Nephron (organoid): ENCODE data around the gene HSP90AB1.

Source experiments
- H3K27ac Mint-ChIP-seq, 3 experiments: 2 replicates each; pipeline ENCODE4 v1.8.0; 2020; ENCODE audit warnings: mixed read lengths in 3 of 3, mild to moderate bottlenecking in 2 of 3, moderate library complexity in 1 of 3
- H3K27me3 Mint-ChIP-seq: 2 replicates; pipeline ENCODE4 v1.8.0; 2021; ENCODE audit warnings: low read depth, mild to moderate bottlenecking, moderate library complexity, mixed read lengths
- H3K36me3 Mint-ChIP-seq: 2 replicates; pipeline ENCODE4 v1.8.0; 2020; ENCODE audit warnings: low read depth, mixed read lengths
- H3K4me1 Mint-ChIP-seq: 2 replicates; pipeline ENCODE4 v1.8.0; 2020; ENCODE audit warnings: mixed read lengths
- H3K4me3 Mint-ChIP-seq, 3 experiments: 2 replicates each; pipeline ENCODE4 v1.8.0; 2020; ENCODE audit warnings: mild to moderate bottlenecking in 3 of 3, mixed read lengths in 3 of 3, moderate library complexity in 2 of 3
- H3K9me3 Mint-ChIP-seq: 2 replicates; pipeline ENCODE4 v1.8.0; 2020; ENCODE audit warnings: mixed read lengths
- CTCF ChIP-seq, 3 experiments: fragments of 200-600 bp; sonication (generic); IDR thresholded peaks; one replicate each; pipeline ENCODE4 v1.5.0; 2021; ENCODE audit warnings: antibody characterized with exemption in 3 of 3; ENCODE audit not compliant: unreplicated experiment in 3 of 3

HSP90AB1 gene

DNA sequence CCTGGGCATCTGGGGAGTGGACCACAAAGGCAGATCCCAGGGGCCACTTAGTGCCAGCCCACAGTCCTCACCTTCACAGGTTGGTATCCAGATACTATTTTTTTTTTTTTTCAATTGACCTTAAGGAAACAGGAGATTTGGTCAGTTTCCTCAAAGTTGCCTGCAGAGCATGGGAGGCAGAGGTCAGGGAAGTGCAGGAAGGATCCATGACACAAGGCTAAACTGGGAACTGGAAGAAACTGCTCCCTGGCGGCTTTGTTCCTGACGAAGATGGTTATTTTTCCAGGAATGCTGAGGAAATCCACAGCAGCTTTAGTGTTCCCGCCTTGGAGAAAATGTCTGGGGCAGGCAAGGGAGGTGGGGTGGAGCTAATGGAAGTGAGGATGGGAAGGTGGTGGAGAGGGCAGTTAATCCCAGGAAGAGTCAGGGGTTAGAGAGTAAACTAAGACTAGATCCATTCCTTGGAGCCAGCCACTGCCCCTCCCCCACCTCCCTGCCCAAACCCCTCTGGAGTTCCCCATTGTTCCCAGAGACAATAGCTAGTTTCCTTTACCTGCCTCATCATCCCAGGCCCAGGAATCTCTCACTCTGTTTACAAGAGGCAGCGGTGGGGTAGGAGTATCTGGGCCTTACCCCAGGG lies 44.4 kb upstream of the HSP90AB1 start:
- no peaks in the 10 kb centered on the region for H3K9me3 Mint-ChIP-seq
- H3K27me3 Mint-ChIP-seq, result peaks cover 6% of the 10 kb centered on the region
- peak overlapping the region; percentile 35 to 72 (median 63) for H3K27ac Mint-ChIP-seq
- H3K36me3 Mint-ChIP-seq, result no peaks in the 10 kb centered on the region
- no peak overlapping the region for H3K4me3 Mint-ChIP-seq
- no peak for TF ChIP-seq CTCF (IDR thresholded peaks at IDR 0.05; ENCODE audit: unreplicated experiment in 3 of 3)
- peaks cover 46% of the 10 kb centered on the region for H3K4me1 Mint-ChIP-seq

DNA sequence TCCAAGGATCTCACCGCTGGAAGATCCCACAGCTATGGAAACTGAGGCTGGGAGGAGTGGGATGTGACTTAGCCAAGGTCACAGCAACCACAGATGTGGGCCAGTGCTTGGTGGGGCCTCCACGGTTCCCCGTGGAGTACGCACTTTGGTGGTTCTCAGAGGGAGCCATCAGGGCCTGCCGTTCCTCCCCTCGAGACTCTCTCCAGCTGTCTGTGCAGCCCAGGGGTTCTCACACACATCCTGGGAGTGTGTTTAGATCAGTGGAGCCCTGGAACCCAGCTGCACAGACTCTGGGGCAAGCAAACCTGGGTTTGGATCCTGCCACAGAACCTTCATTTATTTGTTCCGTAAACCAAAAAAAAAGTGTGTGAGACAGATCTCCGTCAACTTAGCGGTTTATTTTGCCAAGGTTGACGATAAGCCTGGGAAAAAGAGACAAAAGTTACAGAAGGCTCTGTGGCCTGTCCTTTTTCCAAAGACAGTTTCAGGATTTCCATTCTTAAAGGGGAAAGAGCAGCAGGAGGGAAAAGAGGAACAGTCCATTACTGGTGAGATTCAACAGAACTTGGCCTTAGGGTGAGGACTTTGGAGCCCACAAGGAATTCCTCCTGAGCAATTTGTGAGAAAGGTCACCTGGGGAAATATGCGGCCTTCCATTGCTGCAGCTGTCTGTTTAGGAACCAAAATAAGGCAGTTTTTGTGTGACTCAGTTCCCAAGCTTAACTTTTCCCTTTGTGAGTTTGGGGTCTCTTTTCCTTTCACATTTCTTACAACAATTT lies 43.7 kb upstream of the HSP90AB1 start:
- no peaks in the 10 kb centered on the region for H3K9me3 Mint-ChIP-seq
- no peaks in the 10 kb centered on the region for H3K36me3 Mint-ChIP-seq
- H3K4me3 Mint-ChIP-seq, result no peak overlapping the region
- no peak for TF ChIP-seq CTCF (IDR thresholded peaks at IDR 0.05; ENCODE audit: unreplicated experiment in 3 of 3)
- peaks cover 6% of the 10 kb centered on the region for H3K27me3 Mint-ChIP-seq
- peak overlapping the region in 2 of 3 experiments; percentile 25 to 49 for H3K27ac Mint-ChIP-seq
- H3K4me1 Mint-ChIP-seq, result peaks cover 47% of the 10 kb centered on the region

DNA sequence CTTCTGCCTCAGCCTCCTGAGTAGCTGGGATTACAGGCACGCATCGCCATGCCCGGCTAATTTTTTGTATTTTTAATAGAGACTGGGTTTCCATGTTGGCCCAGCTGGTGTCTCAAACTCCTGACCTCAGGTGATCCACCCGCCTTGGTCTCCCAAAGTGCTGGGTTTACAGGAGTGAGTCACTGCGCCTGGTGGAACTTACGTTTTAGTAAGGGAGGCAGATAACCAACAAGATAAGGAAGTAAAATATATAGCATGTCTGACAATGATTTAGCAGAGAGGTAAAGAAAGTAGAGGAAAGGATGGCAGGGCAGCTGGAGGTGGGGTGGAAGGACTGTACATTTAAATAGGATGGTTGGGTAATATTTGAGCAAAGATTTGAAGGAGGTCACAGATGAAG lies 42.9 kb upstream of the HSP90AB1 start:
- no peaks in the 10 kb centered on the region for H3K9me3 Mint-ChIP-seq
- peak overlapping the region in 1 of 3 experiments; percentile 3 for H3K27ac Mint-ChIP-seq
- peaks cover 49% of the 10 kb centered on the region for H3K4me1 Mint-ChIP-seq
- no peaks in the 10 kb centered on the region for H3K36me3 Mint-ChIP-seq
- H3K4me3 Mint-ChIP-seq, result no peak overlapping the region
- H3K27me3 Mint-ChIP-seq, result peaks cover 6% of the 10 kb centered on the region
- no peak for TF ChIP-seq CTCF (IDR thresholded peaks at IDR 0.05; ENCODE audit: unreplicated experiment in 3 of 3)

DNA sequence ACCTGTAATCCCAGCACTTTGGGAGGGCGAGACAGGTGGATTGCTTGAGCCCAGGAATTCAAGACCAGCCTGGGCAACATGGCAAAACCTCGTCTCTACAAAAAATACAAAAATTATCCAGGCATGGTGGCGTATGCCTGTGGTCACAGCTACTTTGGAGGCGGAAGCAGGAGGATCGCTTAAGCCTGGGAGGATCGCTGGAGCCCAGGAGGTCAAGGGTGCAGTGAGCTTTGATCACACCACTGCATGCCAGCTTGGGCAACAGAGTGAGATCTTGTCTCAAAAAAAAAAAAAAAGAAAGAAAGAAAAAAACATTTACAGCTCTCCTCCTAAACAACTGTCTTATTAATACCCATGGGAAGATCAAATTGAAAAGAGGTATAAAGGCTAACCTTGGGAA lies 38.9 kb upstream of the HSP90AB1 start:
- Mint-ChIP-seq H3K27ac (peak overlapping the region; percentile 2 to 31 (median 26)), H3K27me3 (peaks cover 4% of the 10 kb centered on the region), H3K4me1 (peaks cover 25% of the 10 kb centered on the region)

DNA sequence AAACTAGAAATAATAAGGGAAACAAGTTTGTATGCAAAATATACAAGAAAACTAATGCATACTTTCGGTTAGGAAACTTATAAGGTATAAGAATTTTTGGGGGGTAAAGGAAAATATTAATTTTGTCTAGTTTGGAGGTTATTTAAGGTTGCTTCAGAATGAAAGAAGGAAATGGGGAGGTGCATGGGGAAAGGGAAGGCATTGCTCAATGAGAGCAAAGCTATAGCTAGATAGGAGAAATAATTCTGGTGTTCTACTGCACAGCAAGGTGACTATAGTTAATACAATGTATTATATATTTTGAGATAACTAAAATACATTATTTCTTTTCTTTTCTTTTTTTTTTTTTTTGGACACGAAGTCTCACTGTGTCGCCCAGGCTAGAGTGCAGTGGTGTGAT lies 35.6 kb upstream of the HSP90AB1 start:
- TF ChIP-seq CTCF (IDR thresholded peaks at IDR 0.05; ENCODE audit: unreplicated experiment in 3 of 3), result no peak

More for the DNA sequence above, 38.9 kb upstream of the HSP90AB1 start:
- TF ChIP-seq CTCF (IDR thresholded peaks at IDR 0.05; ENCODE audit: unreplicated experiment in 3 of 3), result no peak
- Mint-ChIP-seq H3K36me3 (no peaks in the 10 kb centered on the region), H3K9me3 (no peaks in the 10 kb centered on the region), H3K4me3 (no peak overlapping the region)

More for the DNA sequence above, 35.6 kb upstream of the HSP90AB1 start:
- Mint-ChIP-seq H3K4me3 (no peak overlapping the region), H3K27ac (no peak overlapping the region), H3K36me3 (no peaks in the 10 kb centered on the region), H3K27me3 (peaks cover 4% of the 10 kb centered on the region), H3K9me3 (no peaks in the 10 kb centered on the region), H3K4me1 (peaks cover 21% of the 10 kb centered on the region)
